Measurements from ENCODE around the gene PLCB3.

DNA sequence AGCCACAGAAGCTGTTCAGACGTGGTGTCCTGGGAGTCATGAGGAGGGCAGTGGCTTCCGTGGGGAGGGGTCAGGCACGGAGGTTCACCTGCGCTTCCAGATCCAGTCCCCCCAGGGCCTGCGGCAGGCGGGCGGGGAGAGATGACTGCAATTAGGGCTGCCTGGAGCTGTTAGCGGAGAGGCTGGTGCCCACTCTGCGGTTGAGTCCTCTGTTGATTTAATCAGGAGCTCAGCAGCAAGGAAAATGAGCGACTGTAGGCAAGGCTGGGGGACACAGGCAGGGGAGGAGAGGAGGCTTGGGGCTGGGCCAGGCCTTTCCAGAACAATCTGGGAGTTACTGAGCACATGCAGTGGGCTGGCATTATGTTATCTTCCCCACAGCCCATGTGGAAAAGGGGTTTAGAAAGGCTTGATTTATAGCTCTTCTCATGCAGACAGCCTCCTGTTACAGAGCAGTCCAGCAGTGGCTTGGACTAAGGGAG lies 13.1 kb downstream of the PLCB3 start:
- TF ChIP-seq, protein P1, sequence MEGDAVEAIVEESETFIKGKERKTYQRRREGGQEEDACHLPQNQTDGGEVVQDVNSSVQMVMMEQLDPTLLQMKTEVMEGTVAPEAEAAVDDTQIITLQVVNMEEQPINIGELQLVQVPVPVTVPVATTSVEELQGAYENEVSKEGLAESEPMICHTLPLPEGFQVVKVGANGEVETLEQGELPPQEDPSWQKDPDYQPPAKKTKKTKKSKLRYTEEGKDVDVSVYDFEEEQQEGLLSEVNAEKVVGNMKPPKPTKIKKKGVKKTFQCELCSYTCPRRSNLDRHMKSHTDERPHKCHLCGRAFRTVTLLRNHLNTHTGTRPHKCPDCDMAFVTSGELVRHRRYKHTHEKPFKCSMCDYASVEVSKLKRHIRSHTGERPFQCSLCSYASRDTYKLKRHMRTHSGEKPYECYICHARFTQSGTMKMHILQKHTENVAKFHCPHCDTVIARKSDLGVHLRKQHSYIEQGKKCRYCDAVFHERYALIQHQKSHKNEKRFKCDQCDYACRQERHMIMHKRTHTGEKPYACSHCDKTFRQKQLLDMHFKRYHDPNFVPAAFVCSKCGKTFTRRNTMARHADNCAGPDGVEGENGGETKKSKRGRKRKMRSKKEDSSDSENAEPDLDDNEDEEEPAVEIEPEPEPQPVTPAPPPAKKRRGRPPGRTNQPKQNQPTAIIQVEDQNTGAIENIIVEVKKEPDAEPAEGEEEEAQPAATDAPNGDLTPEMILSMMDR (conservative IDR thresholded peaks at IDR 0.05 in 1 of 2, IDR thresholded peaks at IDR 0.05 in 1 of 2; ENCODE audit: low read depth in 1 of 2, low read length in 2 of 2): no peak
- TF ChIP-seq EZH2 (IDR thresholded peaks at IDR 0.05; ENCODE audit: low read length, missing control alignments): no peak

Data from fibroblast of lung (primary cell).